Endothelial cell of hepatic sinusoid (primary cell): ENCODE results near the gene RGS11.
"Not testable (repeated sequence)": the region's sequence is repeated elsewhere in the genome, so short reads cannot be mapped to it uniquely, and the experiment has no call there.

Experiments
- in situ Hi-C: cut with HindIII; loops from 2 replicates; pipeline ENCODE4 v1.10.0; 2017; ENCODE audit warnings: low sequenced_read_pairs

Gene RGS11

DNA sequence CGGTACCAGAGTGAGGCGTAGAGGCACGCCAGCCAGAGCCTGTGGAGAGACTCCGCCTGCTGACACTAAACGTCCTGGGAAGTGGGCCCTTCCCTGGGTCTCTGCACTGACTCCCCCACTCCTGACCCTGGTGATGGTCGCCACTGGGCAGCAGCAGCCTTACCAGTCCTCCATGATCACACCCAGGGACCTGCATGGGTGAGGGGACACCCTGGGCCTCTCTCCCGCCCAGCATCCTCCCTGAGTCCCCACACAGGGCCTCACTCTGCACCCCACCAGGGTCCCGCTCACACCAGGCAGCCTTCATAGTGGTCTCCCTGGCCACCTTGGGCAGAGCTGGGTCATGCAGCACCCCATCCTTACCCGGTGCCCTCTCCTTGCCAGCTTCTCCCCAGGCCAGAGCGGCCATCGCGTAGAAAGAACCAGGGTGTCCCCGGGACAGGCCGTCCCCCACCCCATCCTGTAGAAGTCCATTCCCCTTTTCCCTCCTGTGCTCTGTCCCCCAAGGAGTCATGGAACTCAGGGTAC, 10.7 kb downstream of the RGS11 start:
- in situ Hi-C loops = no loop called here

DNA sequence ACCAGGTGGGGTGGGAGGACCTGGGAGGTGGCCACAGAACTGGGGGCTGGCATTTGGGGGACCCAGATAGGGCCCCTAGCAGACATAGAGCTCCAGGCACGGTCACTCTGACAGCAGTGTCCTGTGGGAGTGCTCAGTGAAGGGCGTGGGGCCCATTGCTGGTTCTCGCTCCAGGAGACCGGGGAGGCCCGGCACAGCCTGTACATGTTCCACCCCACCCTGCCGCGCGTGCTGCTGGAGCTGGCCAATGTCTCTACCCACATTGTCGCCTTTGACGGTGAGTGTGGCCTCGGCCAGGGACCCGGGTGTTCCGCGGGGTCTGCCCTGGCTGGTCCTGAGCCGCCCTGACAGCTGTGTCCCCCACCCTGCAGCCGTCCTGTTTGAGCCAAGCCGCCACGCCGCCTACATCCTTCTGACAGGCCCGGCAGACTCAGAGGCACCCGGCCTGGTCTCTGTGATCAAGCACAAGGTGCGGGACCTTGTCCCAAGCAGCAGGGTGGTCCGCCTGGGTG, 11.2 kb downstream of the RGS11 start:
- in situ Hi-C loops = no loop called here

DNA sequence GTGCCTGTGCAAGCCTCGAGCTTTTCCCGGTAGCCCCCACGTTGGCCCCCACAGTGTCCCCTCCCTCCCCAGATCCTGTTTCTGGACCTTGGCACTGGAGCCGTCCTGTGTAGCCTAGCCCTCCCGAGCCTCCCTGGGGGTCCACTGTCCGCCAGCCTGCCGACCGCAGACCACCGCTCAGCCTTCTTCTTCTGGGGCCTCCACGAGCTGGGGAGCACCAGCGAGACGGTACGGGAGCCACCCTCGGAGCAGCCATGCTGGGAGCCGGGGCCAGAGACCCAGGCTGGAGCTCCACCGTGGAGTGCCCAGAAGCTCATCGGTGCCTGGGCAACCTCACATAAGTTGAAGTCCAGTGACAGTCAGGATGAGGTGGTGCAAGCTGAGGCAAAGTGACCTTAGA, 11.8 kb downstream of the RGS11 start:
- in situ Hi-C loops = no loop called here

DNA sequence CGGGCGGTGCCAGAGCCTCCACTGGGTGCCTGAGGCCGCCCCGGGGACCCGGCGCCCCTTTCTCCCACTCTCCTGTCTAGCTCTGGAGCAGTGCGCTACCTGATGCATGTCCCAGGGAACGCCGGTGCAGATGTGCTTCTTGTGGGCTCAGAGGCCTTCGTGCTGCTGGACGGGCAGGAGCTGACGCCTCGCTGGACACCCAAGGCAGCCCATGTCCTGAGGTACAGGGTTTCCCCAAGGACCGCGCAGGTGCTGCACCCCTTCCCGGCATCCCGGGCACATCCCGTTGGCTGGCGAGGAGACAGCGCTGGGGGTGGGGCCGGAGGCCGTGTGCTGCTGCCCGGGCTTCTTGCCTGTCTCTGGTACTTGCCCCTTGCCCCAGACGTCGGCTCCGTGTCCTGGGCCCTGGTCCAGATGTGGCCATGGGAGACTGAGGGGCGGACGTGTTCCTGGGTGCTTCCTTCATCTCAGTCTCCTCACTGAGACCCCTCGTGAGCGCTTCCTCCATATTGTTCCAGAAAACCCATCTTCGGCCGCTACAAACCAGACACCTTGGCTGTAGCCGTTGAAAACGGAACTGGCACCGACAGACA, 12.5 kb downstream of the RGS11 start:
- in situ Hi-C loops = no loop called here

DNA sequence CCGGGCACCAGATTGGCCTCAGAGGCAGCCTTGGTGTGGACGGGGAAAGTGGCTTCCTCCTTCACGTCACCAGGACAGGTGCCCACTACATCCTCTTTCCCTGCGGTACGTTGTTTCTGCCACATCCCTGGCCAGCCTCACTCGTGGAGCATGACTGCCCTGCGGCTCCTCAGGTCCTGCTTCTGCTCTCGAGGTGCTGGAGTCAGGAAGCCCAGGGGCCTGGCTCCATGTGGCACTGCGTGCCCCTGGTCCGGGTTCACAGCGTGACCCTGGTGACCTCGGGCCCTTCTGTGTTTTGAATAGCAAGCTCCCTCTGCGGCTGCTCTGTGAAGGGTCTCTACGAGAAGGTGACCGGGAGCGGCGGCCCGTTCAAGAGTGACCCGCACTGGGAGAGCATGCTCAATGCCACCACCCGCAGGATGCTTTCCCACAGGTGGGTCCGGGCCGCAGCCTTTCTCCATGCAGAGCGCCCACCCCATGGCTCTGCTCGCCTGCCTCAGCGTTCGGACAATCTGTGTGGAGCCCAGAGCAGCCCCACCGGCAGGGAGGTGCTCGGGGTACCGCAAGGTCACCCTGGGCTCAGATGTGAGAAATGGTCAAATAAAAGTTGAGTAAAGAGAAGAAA, 13.5 kb downstream of the RGS11 start:
- in situ Hi-C loops = no loop called here

DNA sequence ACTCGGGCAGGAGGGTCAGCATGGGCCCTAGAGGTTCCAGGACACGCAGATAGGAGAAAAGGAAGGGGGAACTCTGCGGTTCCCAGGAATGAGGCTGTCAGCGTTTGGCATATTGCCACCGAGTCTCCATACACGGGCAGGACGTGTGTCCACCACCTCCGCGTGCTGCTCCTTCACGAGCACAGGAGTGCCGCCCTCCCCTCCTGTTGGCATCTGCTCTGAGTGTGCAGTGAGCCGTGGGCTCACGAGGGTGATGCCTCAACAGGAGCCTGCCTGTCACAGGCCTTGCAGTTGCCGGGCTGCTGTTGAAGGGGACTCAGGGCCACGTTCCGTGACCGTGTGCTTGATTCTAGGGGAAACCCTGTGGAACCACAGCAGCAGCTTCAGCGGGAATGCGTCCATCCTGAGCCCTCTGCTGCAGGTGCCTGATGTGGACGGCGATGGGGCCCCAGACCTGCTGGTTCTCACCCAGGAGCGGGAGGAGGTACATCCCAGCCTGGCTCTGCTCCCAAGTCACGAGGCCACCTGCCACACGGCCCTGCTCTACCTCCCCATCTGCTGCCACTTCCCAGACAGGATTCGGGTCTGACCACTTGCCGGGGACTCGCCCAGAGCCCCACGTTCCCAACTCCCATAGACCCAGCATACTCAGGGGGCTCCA, 14.6 kb downstream of the RGS11 start:
- in situ Hi-C loops = no loop called here

DNA sequence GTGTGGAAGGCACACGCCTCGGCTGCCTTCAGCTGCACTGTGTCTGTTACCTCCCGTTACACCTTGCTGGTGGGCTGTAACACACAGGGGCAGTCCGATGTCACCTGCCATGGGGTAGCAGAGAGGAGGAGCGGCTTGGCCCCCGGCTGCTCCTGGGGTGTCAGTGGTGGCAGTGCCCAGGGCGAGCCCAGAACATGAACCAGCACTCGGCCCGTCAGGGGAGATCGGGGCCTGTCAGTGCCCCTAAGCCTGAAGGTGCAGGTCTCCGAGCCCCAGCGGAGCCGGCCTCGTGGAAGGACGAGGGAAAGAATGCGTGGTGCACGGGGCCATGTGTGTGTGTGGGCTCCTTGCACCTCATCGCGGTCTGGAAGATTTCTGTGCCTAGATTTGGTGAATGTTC, 15.4 kb downstream of the RGS11 start:
- in situ Hi-C loops = no loop called here

DNA sequence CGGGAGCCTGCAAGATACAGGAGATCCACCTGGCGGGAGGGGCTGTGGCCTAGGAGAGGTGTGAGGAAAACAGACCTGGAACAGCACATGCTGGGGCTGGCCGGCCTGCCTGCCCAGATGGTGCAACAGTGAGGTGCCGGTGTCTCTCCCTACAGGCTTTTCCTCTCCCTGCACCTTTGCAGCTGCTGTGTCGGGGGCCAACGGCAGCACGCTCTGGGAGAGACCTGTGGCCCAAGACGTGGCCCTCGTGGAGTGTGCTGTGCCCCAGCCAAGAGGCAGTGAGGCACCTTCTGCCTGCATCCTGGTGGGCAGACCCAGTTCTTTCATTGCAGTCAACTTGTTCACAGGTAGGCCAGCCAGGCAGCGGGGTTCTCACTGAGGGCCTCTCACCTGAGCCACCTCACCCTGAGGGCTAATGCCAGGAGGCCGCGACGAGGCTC, 15.9 kb downstream of the RGS11 start:
- in situ Hi-C loops = no loop called here

DNA sequence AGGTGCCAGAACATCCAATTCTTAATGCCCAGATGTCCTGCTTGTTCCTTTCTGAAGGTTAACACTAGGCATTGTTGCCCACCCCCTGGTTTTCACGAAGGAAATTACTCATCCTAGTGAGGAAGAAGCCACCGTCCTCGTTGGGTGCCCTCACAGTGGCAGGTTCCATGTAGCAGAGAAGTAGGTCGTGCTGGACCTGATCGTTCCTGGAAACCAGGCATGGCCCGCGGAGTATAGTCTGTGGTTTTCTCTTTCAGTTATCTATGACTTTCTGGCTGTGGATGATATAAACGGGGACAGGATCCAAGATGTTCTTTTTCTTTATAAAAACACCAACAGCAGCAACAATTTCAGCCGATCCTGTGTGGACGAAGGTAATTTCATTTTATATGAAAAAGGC, 16.5 kb downstream of the RGS11 start:
- in situ Hi-C loops = no loop called here

DNA sequence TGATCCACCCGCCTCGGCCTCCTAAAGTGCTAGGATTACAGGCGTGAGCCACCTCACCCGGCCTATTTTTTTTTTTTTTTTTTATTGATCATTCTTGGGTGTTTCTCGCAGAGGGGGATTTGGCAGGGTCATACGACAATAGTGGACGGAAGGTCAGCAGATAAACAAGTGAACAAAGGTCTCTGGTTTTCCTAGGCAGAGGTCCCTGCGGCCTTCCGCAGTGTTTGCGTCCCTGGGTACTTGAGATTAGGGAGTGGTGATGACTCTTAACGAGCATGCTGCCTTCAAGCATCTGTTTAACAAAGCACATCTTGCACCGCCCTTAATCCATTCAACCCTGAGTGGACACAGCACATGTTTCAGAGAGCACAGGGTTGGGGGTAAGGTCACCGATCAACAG, 17.7 kb downstream of the RGS11 start:
- in situ Hi-C loops = not testable (repeated sequence)

DNA sequence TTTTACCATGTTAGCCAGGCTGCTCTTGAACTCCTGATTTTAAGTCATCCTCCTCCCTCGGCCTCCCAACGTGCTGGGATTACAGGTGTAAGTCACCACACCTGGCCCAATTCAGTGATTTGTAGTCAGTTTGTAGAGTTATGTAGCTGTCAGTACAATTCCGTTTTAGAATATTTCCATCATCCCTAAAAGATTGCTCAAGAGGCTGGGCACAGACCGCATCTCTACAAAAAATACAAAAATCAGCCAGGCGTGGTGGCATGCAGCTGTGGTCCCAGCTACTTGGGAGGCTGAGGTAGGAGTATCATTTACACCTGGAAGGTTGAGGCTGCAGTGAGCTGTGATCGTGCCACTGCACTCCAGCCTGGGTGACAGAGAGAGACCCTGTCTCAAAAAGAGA, 20.6 kb downstream of the RGS11 start:
- in situ Hi-C loops = no loop called here

DNA sequence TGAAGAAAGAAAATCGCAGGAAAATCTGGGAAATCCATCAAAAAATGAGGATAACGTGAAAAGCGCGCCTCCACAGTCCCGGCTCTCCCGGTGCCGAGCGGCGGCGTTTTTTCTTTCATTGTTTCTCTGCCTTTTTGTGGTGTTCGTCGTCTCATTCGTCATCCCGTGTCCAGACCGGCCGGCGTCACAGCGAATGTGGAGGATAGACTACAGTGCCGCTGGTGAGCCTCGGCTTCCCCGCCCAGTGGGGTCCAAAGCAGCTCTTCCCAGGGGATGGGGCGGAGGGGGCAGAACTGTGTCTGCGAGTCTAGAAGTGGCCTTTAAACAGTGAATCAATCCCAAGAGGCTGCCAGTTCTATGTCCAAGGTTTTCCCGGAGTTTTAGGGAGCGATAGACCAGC, 21.3 kb downstream of the RGS11 start:
- in situ Hi-C loops = no loop called here

DNA sequence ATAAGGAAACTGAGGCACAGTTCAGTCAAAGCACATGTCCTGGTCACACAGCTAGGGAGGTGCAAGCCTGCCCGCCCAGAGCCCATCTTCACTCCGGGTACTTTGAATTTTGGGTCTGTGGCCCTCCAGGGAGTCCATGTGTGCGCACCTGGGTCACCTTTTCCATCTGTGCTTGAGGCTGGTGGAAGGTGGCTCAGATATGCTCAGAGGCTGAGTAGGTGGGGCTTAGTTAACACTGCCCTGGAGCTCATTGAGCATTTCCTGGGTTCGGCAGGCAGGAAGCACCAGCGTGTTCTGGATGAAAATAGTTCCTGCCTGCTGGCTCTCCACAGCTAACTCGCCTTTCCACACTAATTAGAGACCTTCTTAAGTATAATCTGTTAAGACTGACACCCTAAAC, 21.9 kb downstream of the RGS11 start:
- in situ Hi-C loops = no loop called here

DNA sequence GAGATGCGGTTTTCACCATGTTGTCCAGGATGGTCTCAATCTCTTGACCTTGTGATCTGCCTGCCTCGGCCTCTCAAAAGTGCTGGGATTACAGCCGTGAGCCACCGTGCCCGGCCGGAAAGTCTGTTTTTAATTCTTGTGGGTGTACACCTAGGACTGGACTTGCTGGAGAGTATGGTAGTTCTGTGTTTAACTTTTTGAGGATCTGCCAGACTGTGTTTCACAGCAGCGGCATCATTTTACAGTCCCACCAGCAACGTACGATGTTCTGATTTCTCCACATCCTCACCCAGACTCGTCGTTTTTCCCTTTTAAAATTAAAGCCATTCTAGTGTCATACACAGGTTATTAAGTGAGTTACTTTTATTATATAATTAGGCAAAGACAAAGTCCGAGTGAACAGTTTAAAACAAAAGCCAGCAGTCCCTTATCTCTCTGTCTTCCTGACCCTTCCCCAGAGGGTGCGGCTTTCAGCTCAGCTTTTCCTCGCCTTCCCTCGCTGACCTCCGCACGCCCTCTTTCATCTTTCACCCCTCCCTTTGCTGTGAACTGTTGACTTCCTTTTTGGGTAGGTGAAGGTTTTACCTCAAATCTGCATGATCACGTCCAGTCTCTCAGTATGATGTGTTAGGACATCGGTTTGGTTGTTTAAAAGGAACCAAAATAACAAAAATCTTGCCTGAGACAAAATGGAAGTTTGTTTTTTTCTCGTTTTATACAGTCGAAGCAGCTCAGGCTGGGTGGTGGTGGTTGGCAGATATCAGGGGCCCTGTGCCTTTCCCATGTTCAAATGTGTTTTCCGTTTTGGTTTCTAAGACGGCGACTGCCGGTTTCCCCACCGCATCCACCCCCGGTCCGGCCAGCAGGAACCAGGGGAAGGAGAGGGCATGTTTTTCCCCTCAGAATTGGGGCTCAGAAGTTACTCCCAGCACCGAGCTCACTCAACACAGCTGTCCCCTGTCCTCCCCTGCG, 23.1 kb downstream of the RGS11 start:
- in situ Hi-C loops = no loop called here

DNA sequence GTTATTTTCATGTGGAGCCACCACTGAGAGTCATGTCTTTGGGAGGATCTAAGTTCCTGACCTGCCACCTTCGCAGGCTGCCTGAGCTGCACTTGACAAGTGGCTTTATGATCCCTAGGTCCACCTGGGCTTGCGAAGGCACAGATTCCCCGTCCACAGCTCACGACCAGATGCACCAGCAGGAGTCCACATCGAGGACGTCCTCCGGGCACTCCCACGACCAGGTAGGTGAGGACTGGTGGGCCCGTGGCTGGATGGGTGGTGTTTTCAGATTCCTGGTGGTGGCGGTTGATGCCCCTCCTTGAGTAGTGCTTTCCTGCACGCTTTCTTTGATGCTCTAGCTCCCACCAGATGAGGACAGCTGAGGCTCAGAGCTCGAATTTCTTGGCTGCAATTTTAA, 26.3 kb downstream of the RGS11 start:
- in situ Hi-C loops = loop anchor here (5.0 kb wide), 3 partner anchors 37 to 73 kb away; no protein-coding TSS in a partner anchor

DNA sequence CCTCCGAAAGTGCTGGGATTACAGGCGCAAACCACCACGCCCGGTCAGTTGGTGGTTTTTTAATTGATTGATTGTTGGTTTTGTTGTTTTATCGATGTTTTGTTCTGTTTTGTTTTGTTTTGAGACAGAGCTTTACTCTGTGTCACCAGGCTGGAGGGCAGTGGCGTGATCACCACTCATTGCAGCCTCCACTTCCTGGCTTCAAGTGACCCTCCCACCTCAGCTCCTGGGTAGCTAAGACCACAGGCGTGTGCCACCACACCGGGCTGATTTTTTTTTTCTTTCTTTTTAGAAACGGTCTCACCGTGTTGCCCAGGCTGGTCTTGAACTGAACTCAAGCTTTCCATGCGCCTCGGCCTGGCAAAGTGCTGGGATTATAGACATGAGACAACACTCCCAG, 28.7 kb downstream of the RGS11 start:
- in situ Hi-C loops = loop anchor here (5.0 kb wide), 3 partner anchors 35 to 75 kb away; no protein-coding TSS in a partner anchor

DNA sequence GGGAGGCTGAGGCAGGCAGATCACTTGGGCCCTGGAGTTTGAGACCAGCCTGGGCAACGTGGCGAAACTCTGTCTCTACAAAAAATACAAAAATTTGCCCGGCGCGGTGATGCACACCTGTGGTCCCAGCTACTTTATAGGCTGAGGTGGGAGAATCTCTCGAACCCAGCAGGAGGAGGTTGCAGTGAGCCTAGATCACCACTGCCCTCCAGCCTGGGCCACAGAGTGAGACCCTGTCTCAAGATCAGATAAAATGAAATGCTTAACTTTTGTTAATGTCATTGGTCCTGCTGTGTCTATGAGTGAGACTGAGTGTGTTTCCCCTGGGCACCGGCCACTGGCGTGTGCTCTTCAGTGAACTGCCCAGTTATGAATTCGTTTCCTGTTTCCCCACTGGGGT, 30.6 kb downstream of the RGS11 start:
- in situ Hi-C loops = loop anchor here (5.0 kb wide), 3 partner anchors 33 to 77 kb away; no protein-coding TSS in a partner anchor

DNA sequence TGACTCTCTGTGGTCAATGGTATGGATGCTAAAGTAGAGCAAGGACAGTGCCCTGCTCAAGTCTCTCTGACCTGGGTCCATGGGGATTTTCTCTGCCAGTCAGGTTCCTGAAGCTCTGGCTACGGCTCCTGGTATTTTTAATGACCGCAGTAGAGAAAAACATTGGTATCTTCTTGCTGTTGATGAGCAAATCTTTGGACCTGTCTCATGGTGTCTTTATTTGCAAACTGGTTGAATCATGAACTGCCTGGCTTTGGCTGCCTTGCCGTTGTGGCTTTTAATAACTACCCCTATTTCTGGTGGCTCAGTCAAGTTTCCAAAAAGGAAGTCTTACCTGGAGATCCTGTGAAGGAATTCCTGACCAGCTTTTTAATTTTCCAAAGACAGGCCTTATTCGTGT, 32.4 kb downstream of the RGS11 start:
- in situ Hi-C loops = no loop called here

DNA sequence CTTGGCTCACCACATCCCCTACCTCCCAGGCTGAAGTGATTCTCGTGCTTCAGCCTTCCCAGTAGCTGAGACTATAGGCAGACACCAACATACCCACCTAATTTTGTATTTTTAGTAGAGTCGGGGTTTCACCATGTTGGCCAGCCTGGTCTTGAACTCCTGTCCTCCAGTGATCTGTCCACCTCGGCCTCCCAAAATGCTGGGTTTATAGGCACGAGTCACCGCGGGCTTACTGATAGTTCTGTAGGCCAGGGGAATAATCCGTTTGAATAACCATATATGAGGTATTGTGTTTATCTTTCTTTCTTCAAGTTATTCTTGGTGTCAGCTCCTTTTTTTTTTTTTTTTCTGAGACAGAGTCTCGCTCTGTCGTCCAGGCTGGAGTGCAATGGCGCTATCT, 33.5 kb downstream of the RGS11 start:
- in situ Hi-C loops = no loop called here

DNA sequence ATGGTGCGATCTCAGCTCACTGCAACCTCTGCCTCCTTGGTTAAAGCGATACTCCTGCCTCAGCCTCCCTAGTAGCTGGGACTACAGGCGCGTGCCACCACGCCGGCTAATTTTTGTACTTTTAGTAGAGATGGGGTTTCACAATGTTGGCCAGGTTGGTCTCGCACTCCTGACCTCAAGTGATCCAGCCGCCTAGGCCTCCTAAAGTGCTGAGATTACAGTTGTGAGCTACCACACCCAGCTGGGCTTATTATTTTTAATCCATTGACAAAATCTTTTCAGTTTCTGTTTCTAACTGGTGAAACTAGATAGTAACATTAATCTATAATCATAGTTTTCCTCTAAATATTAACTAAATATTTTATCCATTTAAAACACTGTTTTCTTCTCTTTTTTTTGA, 35.2 kb downstream of the RGS11 start:
- in situ Hi-C loops = no loop called here

DNA sequence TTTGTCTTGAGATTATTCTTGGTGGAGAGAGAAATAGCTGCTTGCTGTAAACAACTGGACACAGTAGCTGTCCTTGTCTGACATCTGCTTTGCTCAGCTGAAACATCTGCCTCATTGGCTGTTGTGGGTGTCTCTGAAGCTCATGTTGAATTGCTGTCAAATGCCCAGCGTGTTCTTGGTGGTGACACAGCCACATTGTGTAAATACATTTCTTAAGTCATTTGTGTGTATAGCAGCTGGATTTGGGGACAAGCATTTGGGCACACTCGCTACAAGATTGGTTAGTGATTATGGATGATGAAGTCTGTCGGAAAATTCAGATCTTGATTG, 35.8 kb downstream of the RGS11 start:
- in situ Hi-C loops = no loop called here
